ENCODE data around the gene NCK2. TPM values are rescaled to one million over a fixed set of nuclear protein-coding genes. Genes with fewer than 3 reads are reported as not detected.

The NCK2 gene
- total and polyA plus RNA-seq, 4 donors = 19.3 to 54.4 (median 33.9) TPM

DNA sequence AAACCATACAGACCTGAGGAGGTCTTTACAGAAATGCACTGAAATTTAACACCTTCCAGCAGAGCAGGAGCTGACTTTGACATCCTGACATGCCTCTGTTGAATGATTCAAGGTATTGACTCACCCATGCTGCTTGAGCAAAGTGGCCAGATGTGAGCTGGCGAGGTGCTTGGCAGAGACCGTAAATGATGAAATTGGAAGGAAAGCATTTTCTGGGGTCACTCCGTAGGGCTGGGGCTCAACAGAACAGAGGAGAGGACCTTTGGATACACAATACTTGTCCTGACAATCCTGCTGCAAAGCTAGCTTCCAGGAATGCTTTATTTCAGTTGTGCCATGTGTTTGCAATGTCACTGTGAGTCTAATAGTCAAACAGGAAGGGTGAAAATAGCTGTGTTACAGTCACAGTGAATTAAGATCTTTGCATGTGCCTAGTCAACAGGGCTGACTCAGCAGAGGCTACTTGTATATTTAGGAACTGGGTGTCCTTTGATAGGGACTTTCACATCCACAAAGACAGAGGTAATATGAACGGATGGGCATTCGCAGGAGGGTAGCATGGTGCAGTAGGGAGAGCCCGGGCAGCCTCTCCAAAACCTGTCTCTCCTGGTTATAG lies 31.6 kb upstream of the NCK2 start:
- no peaks in the 10 kb centered on the region for H3K27me3 ChIP-seq (ENCODE audit: control insufficient read depth in 3 of 3, insufficient read depth in 3 of 3, low read length in 2 of 3)
- H3K4me3 ChIP-seq = no peak overlapping the region
- ATAC-seq (ENCODE audit: insufficient read depth, low FRiP score) (no peak), DNase-seq (no peak)
- no peak overlapping the region for H3K27ac ChIP-seq (ENCODE audit: low read depth in 1 of 2, low read length in 1 of 2)
- H3K9me3 ChIP-seq (ENCODE audit: control insufficient read depth in 4 of 4, insufficient read depth in 3 of 4, low read length in 3 of 4) = no peaks in the 10 kb centered on the region
- no peak overlapping the region for H3K9ac ChIP-seq (ENCODE audit: insufficient read depth in 1 of 2, low read length in 2 of 2)
- H3K4me1 ChIP-seq (ENCODE audit: control insufficient read depth in 5 of 5, insufficient read depth in 5 of 5, low read length in 5 of 5) = no peaks in the 10 kb centered on the region
- TF ChIP-seq, protein P1, sequence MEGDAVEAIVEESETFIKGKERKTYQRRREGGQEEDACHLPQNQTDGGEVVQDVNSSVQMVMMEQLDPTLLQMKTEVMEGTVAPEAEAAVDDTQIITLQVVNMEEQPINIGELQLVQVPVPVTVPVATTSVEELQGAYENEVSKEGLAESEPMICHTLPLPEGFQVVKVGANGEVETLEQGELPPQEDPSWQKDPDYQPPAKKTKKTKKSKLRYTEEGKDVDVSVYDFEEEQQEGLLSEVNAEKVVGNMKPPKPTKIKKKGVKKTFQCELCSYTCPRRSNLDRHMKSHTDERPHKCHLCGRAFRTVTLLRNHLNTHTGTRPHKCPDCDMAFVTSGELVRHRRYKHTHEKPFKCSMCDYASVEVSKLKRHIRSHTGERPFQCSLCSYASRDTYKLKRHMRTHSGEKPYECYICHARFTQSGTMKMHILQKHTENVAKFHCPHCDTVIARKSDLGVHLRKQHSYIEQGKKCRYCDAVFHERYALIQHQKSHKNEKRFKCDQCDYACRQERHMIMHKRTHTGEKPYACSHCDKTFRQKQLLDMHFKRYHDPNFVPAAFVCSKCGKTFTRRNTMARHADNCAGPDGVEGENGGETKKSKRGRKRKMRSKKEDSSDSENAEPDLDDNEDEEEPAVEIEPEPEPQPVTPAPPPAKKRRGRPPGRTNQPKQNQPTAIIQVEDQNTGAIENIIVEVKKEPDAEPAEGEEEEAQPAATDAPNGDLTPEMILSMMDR (IDR thresholded peaks at IDR 0.05; ENCODE audit: control extremely low read depth, extremely low read depth) = no peak
- no peaks in the 10 kb centered on the region for H3K36me3 ChIP-seq (ENCODE audit: control insufficient read depth in 4 of 4, insufficient read depth in 4 of 4, low read length in 4 of 4)
- 73 to 82% methylated on average over 6 of the region's 6 CpGs for WGBS, 2 donors

DNA sequence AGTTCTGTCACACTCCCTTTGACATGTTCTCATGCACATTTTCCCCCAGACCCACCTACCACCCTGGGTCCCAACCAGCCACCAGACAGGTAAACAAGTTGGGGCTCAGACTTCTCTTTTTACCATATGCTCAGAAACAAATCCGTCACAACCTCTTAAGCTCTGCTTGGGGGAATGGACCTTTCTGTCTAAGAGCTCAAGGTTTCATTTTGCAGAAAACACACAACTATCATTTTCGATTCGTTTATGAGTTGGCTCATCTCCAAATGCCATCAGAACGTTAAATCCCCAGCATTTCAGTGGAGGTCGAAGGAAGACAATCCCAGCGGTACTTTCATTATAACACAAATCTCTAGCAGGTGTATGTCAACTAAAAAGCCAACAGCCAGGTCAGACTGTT lies 30.6 kb upstream of the NCK2 start:
- no peak overlapping the region for H3K4me3 ChIP-seq
- H3K27me3 ChIP-seq (ENCODE audit: control insufficient read depth in 3 of 3, insufficient read depth in 3 of 3, low read length in 2 of 3) = no peaks in the 10 kb centered on the region
- TF ChIP-seq, protein P1 (IDR thresholded peaks at IDR 0.05; ENCODE audit: control extremely low read depth, extremely low read depth) = no peak
- H3K9ac ChIP-seq (ENCODE audit: insufficient read depth in 1 of 2, low read length in 2 of 2) = no peak overlapping the region
- H3K4me1 ChIP-seq (ENCODE audit: control insufficient read depth in 5 of 5, insufficient read depth in 5 of 5, low read length in 5 of 5) = no peaks in the 10 kb centered on the region
- ATAC-seq (ENCODE audit: insufficient read depth, low FRiP score) (no peak), DNase-seq (no peak)
- no peaks in the 10 kb centered on the region for H3K36me3 ChIP-seq (ENCODE audit: control insufficient read depth in 4 of 4, insufficient read depth in 4 of 4, low read length in 4 of 4)
- no peaks in the 10 kb centered on the region for H3K9me3 ChIP-seq (ENCODE audit: control insufficient read depth in 4 of 4, insufficient read depth in 3 of 4, low read length in 3 of 4)
- H3K27ac ChIP-seq (ENCODE audit: low read depth in 1 of 2, low read length in 1 of 2) = no peak overlapping the region
- WGBS, 2 donors = 75 to 86% methylated on average over 6 of the region's 6 CpGs

DNA sequence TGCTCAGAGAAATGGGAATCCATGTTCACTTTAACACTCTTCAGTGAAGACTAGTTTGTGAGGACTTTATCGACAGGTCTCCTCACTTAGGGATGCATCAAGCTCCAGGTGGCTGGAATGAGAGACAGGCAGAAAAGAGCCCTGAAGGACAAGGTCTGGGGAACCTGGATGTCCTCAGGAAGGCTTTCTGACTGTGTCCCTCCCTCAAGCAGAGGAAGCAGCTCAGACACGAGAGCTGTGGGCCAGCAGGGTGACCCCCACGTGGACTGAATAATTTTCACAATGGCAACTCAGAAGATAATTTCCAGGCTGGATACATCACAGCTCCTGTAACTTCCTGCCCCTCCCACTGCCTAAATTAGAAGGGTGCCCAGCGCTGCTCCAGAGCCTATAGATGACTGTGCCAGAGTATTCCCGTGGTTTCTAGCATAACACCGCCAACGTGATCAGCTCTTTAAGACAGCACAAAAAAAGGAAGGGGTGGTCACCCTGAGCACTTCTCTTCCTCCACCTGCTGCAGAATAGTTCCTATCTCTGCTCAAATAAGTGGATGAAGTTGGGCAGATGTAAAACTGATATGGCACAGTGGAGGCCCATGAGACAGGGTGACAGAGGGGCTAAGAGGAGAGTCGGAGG lies 25.7 kb upstream of the NCK2 start:
- H3K4me1 ChIP-seq (ENCODE audit: control insufficient read depth in 5 of 5, insufficient read depth in 5 of 5, low read length in 5 of 5) = peaks cover 0 to 5% (median 0%) of the 10 kb centered on the region in 5 donors
- H3K36me3 ChIP-seq (ENCODE audit: control insufficient read depth in 4 of 4, insufficient read depth in 4 of 4, low read length in 4 of 4) = no peaks in the 10 kb centered on the region
- ATAC-seq (ENCODE audit: insufficient read depth, low FRiP score) = no peak
- no peak overlapping the region for H3K9ac ChIP-seq (ENCODE audit: insufficient read depth in 1 of 2, low read length in 2 of 2)
- H3K27ac ChIP-seq (ENCODE audit: low read depth in 1 of 2, low read length in 1 of 2) = no peak overlapping the region
- no peak overlapping the region for H3K4me3 ChIP-seq
- H3K27me3 ChIP-seq (ENCODE audit: control insufficient read depth in 3 of 3, insufficient read depth in 3 of 3, low read length in 2 of 3) = no peaks in the 10 kb centered on the region
- no peak for DNase-seq
- TF ChIP-seq, protein P1 (IDR thresholded peaks at IDR 0.05; ENCODE audit: control extremely low read depth, extremely low read depth) = no peak
- no peaks in the 10 kb centered on the region for H3K9me3 ChIP-seq (ENCODE audit: control insufficient read depth in 4 of 4, insufficient read depth in 3 of 4, low read length in 3 of 4)
- 39 to 55% methylated on average over 8 of the region's 8 CpGs for WGBS, 2 donors
